Measurements from ENCODE around the gene MIGA2.

MIGA2 gene

DNA sequence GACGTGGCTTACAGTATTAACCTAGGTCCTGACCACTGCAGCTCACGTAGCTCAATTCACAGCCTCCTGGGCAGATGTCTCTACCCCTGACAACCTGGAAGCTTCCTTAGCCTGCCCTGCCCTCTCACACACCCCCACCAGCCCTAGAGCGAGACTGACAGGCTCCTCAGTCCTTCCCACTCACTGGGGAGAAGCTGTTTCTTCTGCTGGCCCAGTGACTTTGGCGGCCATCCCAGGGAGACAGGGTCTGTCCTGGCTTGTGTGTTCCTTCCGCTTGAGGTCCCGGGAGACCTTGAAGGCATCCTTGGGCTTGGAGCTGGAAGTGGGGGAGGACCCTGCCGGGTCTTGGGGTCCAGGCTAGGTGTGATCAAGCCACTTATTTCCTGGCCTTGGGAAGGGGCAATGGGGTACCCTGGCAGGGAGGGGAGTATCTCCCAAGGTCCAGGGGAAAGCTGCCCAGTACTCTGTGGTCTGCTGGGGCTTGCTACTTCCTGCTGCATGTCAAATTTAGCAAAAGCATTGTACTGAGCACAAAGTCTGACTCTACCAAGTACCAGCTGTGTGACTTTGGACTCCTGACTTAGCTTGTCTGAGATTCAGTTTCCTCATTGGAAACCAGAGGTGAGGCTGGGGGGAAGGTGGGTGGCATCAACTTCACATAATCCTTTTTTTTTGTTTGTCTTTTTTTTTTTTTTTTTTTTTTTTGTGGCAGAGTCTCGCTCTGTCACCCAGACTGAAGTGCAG is 1.9 kb downstream of the MIGA2 start:
- no peak for DNase-seq

DNA sequence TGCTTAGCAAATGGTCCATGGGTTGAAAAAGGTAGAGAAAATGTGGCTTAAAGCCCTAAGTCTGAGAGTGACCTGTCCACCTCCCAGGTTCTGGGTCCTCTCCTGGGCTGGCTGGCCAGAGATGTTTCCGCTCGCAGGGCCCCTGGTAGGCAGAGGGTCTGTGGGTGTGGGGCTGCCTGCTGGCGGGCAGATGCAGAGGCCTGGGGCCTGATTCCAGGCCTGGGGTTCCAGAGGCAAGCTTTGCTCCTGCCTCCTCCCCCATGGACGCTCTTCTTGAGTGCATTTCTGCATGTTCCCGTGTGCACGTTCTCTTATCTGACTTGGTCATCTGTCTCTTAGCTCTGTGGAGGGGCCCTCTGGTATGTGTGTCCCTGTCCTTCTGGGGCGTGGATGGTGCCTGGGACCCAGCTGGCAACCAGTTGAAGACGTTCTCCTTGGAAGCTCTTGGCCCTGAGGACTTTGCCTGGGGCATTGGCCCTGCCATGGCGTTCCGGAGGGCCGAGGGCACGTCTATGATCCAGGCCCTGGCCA is 3.8 kb downstream of the MIGA2 start:
- no peak for DNase-seq

GRCh38 chr9:129042016-129042415 is 5.6 kb downstream of the MIGA2 start:
- no peak for DNase-seq

- DNase-seq = no peak
These were observed 16.2 kb downstream of the MIGA2 start for GRCh38 chr9:129052592-129052991.

GRCh38 chr9:129053020-129053419 is 16.6 kb downstream of the MIGA2 start:
- no peak for DNase-seq

GRCh38 chr9:129054163-129054851 is 17.9 kb downstream of the MIGA2 start:
- no peak for DNase-seq

DNA sequence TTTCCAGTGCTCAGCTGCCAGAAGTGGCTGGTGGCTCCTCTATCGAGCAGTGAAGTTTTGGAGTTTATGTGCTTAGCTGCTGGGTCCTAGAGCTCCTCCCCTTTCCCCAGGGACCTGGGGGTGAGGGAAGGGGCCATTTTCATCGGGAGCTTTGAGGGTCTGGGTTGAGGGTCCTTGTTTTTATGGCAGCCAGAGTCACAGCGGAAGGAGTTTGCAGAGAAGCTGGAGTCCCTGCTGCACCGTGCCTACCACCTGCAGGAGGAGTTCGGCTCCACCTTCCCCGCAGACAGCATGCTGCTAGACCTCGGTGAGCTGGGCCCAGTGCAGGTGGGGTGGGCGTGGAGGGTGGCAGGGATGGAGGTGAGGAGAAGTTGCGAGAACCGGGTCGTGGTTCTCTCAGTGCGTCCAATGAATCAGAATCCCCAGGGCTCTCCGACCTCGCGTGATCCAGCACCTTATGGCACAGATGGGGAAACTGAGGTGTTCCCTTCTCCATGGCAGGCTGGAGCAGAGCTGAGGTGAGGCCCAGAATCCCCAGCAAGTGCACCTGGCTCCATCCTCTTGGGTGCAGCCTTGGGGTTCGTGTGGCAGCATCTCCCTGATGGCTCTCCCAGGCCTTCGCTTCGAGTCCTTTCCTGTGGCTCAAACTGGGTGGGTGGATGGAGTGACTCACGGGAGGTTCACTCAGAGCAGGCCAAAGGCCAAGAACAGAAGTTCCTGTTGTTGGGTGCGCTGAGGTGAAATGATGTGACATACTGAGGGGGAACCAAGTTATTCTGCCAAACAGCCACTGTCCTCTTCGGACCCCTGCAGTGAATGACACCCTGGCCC is 22.8 kb downstream of the MIGA2 start:
- no peak for DNase-seq

- DNase-seq = no peak
These were observed 23.7 kb downstream of the MIGA2 start for GRCh38 chr9:129059796-129060785.

- DNase-seq = no peak
These were observed 24.6 kb downstream of the MIGA2 start for GRCh38 chr9:129060991-129061390.

DNA sequence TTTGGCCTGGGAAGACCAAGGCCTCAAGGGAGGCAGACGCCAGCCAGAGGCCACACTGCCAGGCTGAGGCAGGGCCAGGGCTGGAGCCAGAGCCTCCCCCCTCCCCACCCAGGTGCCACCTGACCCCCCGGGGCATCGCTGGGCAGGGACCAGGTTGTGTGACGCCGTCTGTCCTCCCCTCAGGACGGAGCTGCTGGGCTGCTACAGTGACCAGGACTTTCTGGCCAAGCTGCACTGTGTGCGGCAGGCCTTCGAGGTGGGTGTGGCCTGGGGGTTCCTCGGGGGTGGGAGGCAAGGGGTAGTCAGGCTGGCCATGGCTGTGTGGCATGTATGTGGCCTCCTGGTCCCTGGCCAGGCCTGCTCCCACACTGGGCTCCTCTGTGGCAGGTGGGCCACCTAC is 26.6 kb downstream of the MIGA2 start:
- no peak for DNase-seq

- DNase-seq = no peak
These were observed 28.1 kb downstream of the MIGA2 start for GRCh38 chr9:129064499-129064908.

DNA sequence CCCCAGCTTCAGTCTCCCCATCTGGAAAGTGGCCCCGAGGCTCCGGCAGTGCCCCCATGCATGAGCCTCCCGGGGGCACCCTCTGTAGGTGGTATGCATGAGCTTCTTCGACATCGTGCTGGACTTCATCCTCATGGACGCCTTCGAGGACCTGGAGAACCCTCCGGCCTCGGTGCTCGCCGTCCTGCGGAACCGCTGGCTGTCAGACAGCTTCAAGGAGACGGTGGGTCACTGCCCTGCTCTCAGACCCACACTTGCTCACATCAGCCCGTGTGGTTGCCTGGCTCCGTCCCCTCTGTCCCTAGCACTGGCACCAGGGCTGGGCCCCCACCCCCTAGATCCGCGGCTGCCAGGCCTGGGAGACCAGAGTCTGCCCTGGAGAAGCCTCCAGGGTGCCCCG is 31.7 kb downstream of the MIGA2 start:
- no peak for DNase-seq

DNA sequence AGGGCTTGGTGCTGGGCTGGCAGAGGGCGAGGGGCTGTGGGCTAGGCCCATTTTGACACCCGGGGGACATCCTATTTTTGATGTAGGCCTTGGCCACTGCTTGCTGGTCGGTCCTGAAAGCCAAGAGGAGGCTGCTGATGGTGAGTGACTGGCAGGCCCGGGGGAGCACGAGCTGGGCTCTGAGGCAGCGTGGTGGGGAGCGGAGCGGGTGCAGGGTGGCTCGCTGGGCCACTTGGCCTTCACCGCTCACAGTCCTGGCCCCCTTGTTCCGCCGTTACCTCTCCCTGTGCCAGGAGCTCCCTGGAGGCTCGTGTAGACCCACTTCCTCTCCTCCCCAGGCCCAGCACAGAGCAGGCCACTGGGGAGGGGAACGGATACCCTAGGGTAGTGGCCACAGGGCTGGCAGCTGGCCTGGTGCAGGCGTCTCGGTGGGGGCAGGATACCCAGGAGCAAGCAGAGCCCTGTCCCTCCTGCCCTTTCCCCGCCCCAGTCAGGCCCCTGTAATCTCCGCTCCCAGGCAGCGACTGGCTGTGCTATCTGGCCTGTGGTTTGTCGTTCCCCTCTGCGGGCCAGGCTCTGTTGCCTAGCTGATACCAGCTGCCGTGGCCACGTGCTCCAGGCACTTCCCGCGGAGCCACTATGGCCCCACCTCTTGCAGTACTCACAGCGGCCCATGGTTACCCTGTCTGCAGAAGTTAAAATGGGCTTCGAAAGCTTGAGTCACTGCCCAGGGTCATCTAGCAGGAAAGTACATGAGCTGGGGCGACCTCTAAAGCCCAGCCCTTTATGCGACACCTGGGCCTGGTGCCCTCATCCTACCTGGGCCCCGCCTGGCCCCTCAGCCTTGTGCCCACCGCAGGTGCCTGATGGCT is 32.8 kb downstream of the MIGA2 start:
- no peak for DNase-seq

DNA sequence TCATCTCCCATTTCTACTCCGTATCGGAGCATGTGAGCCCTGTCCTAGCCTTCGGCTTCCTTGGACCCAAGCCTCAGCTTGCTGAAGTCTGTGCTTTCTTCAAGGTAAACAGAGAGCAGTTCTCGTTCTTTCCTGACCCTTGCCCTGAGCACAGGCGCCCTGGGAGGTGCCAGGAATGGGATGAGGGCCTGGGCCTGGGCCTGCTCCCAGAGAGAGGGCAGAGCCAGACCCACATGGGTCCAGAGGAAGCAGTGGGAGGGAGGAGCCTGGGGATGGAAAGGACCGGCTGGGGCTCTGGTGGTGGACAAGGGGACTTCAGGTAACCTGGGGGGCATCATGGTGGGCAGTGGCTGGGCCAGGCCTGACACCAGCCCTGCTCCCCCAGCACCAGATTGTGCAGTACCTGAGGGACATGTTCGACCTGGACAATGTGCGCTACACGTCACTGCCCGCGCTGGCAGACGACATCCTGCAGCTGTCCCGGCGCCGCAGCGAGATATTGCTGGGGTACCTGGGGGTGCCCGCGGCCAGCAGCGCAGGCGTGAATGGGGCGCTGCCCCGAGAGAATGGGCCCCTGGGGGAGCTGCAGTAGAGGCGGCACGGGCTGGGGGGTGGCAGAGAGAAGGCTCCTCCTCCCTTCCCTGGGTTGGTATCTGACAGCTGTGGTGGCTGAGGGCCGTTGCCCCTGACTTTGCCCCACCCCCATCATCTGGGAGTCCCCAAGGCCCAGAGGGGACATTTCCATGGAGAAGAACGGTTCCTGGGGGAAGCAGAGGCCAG is 33.6 kb downstream of the MIGA2 start:
- DNase-seq = no peak

GRCh38 chr9:129070696-129071525 is 34.5 kb downstream of the MIGA2 start:
- DNase-seq = no peak

GRCh38 chr9:129071526-129072126 is 35.2 kb downstream of the MIGA2 start:
- no peak for DNase-seq

DNA sequence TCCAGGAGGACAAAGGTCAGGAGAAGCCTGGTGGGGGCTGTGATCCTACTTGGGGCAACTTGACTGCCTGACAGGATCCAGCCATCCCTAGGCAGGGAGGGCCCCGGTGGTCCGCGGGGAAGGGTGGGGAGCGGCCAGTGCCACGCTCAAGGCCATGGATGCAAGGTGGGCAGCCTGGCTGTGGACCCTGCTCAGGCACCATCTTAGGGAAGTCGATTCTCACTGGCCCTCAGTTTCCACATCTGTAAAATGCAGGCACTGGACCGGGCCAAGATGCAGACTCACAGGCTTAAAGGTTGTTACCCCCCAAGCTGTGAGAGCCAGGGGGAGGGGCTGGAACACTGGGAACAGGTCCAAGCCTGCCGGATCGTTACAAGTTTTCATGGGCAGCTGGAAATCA is 35.7 kb downstream of the MIGA2 start:
- DNase-seq = no peak

DNA sequence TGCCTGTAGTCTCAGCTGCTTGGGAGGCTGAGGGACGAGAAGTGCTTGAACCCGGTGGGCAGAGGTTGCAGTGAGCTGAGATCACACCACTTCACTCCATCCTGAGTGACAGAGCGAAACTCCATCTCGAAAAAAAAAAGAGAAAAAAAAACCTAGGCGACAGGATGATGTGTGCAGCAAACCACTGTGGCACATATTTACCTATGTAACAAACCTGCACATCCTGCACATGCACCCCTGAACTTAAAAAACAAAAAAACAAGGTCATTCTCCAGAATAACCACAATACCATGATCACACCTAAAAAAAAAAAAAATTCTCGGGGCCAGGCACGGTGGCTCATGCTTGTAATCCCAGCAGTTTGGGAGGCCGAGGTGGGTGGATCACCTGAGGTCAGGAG is 37.0 kb downstream of the MIGA2 start:
- DNase-seq = no peak

DNA sequence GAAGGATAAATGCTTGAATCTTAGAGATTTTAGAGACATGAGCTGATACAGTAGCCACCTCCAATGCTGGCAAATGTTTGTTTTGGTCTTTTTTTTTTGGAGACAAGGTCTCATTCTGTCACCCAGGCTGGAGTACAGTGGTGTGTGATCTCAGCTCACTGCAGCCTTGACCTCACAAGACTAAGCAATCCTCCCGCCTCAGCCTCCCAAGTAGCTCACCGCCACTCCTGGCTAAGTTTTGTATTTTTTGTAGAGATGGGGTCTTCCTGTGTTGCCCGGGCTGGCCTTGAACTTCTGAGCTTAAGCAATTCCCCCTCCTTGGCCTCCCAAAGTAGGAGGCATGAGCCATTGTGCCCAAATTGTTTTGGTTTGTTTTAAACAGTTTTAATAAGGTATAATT is 37.7 kb downstream of the MIGA2 start:
- no peak for DNase-seq

All from fibroblast of skin of right biceps (primary cell).